ENCODE measurements around the gene CBX8. TPM values are rescaled to one million over a fixed set of nuclear protein-coding genes. Genes with fewer than 3 reads are reported as not detected.

The CBX8 gene
- total RNA-seq, 4 donors from 2014 or later = 0.84 to 4.2 (median 0.87) TPM; not detected in 1

DNA sequence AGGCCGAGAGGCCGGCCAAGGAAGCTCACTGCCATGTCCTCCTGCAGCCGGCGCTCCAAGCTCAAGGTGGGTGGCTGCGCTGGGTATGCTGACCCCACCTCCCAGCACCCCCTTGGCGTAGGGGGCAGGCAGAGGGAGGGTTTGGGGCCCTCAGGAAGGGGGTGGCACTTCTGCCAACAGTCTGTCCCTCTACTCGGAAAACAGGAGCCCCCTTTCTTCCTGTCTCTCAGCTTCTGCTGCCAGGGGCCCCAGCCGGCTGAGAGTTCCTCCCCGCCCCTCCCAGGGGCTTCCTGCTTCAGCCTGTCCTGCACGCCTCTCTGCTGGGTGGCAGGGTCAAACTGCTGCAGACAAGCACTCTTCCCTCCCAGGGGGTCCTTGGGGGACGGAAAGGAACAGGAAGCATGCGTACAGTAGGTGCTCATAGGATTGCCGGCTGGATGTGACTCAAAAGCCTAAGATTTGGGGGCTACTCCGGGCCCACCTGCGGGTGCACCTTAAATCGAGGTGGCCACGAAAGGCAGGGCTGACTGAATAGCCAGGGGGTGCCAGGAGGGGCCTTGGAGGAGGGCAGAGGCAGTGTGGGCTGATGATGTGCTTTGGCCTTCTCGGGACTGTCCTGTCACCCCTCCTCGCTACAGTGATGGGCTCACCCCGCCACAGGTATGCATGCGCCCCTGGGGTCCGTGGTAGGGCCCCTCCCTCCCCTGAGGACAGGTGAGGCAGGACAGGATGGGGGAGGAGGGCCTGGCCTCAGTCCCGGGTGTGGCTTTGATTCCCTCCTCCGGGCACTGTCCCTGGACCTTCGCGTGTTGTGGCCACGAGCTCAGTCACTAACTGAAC lies 14.9 kb downstream of the CBX8 start:
- H3K36me3 ChIP-seq = peaks cover 0 to 34% (median 0%) of the 10 kb centered on the region in 3 donors
- H3K4me1 ChIP-seq = peaks cover 0 to 20% (median 4%) of the 10 kb centered on the region in 4 donors
- H3K9me3 ChIP-seq = no peaks in the 10 kb centered on the region
- TF ChIP-seq EP300 (IDR thresholded peaks at IDR 0.05) (no peak), POLR2A (IDR thresholded peaks at IDR 0.05) (no peak)
- no peak for DNase-seq (ENCODE audit: low spot score in 2 of 2)
- H3K27me3 ChIP-seq = peaks cover 4 to 49% of the 10 kb centered on the region in 2 donors
- WGBS, 2 donors = 77 to 84% methylated on average over 24 to 26 of the region's 27 CpGs
- no peak overlapping the region for H3K4me3 ChIP-seq
- H3K27ac ChIP-seq = no peak overlapping the region

DNA sequence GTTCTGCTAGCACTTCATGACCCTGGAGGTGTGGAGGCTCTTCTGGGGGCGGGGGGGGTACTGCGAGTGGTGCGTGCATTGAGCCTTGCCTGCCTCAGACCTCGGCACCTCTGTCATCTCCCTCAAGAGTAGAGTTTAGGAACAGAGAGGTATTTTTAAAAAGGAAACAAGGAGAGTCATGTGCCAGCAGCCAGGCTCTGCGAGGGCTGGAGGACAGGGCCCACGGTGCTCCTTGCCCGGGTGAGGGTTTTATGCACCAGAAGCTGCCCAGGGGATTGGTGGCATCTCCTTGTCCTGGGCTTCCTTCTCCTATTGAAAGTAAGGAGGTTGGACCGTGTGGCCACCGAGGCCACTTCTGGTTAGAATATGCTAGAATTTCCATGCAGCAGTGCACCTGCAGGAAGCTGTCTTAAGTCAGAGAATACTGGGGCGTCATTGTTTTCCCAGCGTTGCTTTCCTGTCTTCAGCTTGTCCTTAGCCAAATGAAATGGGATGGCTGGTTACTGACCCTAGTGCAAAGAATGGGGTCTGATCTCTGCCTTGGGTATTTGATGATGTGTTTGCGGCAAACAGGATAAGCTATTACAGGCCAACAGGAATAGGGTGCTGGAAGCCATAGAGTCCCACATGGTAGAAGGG lies 15.7 kb downstream of the CBX8 start:
- Histone ChIP-seq H3K9me3 (no peaks in the 10 kb centered on the region), H3K4me3 (no peak overlapping the region), H3K36me3 (peaks cover 0 to 34% (median 0%) of the 10 kb centered on the region in 3 donors), H3K4me1 (peaks cover 0 to 26% (median 4%) of the 10 kb centered on the region in 4 donors), H3K27me3 (peaks cover 4 to 49% of the 10 kb centered on the region in 2 donors), H3K27ac (no peak overlapping the region)
- DNase-seq (ENCODE audit: low spot score in 2 of 2) = no peak
- TF ChIP-seq, protein P1, sequence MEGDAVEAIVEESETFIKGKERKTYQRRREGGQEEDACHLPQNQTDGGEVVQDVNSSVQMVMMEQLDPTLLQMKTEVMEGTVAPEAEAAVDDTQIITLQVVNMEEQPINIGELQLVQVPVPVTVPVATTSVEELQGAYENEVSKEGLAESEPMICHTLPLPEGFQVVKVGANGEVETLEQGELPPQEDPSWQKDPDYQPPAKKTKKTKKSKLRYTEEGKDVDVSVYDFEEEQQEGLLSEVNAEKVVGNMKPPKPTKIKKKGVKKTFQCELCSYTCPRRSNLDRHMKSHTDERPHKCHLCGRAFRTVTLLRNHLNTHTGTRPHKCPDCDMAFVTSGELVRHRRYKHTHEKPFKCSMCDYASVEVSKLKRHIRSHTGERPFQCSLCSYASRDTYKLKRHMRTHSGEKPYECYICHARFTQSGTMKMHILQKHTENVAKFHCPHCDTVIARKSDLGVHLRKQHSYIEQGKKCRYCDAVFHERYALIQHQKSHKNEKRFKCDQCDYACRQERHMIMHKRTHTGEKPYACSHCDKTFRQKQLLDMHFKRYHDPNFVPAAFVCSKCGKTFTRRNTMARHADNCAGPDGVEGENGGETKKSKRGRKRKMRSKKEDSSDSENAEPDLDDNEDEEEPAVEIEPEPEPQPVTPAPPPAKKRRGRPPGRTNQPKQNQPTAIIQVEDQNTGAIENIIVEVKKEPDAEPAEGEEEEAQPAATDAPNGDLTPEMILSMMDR (IDR thresholded peaks at IDR 0.05) = no peak
- no peak for TF ChIP-seq EP300 (IDR thresholded peaks at IDR 0.05)
- no peak for TF ChIP-seq POLR2A (IDR thresholded peaks at IDR 0.05)
- 80 to 86% methylated on average over 11 to 12 of the region's 12 CpGs for WGBS, 2 donors

DNA sequence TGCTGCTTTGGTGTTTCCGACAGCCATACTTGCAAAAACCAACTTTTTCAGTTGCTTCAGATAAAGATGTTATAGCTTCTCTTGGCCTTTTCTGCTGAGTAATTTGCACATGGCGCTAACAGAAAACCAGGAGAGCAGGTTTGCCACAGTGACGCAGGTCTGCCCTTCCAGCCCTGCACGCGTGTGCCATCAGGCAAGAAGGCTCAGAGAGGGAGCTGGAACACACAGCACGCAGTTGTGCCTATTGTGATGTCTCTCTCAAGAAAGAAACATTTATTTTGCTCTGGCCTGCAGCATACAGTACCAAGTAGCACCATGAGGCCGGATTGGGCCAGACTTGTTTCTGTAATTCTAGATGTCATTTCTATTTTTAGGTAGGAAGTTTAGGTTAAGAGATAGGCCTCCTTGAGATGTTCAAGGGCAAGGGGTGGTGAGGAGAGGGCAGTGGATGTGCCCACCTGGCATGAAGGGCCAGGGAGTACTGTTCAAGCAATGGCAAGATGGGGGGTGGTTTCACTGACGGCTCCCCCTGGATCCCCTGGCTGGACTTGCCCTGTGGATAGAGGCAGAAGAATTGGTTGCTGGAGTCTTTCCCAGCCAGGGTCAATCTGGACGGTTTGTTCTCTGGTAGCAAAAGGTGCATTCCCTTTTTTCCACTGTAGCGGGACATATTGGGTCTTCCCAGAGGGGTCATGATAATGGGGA lies 17.1 kb downstream of the CBX8 start:
- Histone ChIP-seq H3K9me3 (no peaks in the 10 kb centered on the region), H3K27me3 (peaks cover 4 to 48% of the 10 kb centered on the region in 2 donors), H3K36me3 (peaks cover 0 to 25% (median 0%) of the 10 kb centered on the region in 3 donors), H3K4me3 (no peak overlapping the region), H3K27ac (no peak overlapping the region), H3K4me1 (peaks cover 0 to 26% (median 4%) of the 10 kb centered on the region in 4 donors)
- 91 to 96% methylated on average over 9 to 10 of the region's 10 CpGs for WGBS, 2 donors
- TF ChIP-seq EP300 (IDR thresholded peaks at IDR 0.05) (no peak), POLR2A (IDR thresholded peaks at IDR 0.05) (no peak)
- TF ChIP-seq, protein P1 (IDR thresholded peaks at IDR 0.05) = no peak
- DNase-seq (ENCODE audit: low spot score in 2 of 2) = no peak

DNA sequence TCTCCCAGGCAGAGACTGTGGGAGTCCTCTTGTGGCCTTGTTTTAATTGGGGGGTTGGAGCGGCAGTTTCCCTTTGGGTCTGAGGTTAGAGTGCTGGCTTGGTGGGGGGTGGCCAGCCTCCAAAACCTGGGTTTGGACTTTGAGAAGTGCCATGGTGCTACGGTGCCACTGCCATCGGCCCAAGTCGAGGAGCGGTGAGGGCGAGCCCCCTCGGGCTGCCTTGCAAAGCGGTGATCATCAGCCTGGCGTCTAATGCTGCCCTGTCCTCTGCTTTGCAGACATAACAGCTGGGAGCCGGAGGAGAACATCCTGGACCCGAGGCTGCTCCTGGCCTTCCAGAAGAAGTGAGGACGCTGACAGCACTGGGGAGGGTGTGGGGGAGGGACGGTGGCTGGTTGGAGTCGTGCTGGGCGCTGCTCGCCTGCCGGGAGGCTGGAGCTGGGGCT lies 17.8 kb downstream of the CBX8 start:
- DNase-seq (ENCODE audit: low spot score in 2 of 2) = no peak
- WGBS, 2 donors = 42 to 50% methylated on average over 10 to 17 of the region's 17 CpGs
- Histone ChIP-seq H3K4me1 (peaks cover 0 to 26% (median 4%) of the 10 kb centered on the region in 4 donors), H3K27me3 (peaks cover 4 to 50% of the 10 kb centered on the region in 2 donors), H3K27ac (peak overlapping the region in 2 of 4 donors; percentile 55 to 83), H3K4me3 (peak overlapping the region in 2 of 4 donors; percentile 51 to 80), H3K36me3 (peaks cover 0 to 18% (median 0%) of the 10 kb centered on the region in 3 donors), H3K9me3 (no peaks in the 10 kb centered on the region)
- TF ChIP-seq, protein P1 (IDR thresholded peaks at IDR 0.05) = no peak
- TF ChIP-seq POLR2A (IDR thresholded peaks at IDR 0.05) (no peak), EP300 (IDR thresholded peaks at IDR 0.05) (no peak)

DNA sequence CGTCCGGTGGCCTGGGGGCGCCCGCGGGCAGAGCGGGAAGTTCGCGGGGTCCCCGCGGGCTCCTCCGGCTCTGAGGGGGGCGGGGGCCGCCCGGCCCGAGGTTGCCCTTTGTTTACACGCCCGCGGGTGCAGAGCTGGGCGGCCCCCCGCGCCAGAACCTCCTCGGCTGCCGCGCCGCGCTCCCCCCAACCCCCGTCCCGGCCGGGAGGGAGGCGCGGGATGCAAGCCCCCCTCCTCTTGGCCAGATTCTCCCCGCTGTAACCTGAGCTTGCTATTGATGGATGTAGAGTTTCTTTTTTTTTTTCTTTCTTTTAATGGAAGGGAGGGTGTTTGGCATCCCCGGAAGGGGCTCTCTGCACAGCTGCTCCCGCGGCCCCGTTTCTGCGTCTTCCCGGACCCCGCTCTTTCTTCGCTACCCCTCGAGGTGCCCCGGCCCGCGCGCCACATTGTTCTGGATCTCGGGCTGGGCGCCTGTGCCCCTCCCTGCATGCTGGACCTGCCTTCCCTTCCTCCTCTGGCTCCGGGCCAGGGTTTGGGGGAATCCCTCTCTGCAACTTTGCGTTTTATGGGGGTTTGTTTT lies 18.3 kb downstream of the CBX8 start:
- H3K4me3 ChIP-seq = peak overlapping the region; percentile 51 to 80 (median 60)
- peaks cover 4 to 55% of the 10 kb centered on the region in 2 donors for H3K27me3 ChIP-seq
- H3K9me3 ChIP-seq = no peaks in the 10 kb centered on the region
- no peak for TF ChIP-seq EP300 (IDR thresholded peaks at IDR 0.05)
- TF ChIP-seq, protein P1 (IDR thresholded peaks at IDR 0.05) = no peak
- no peak for TF ChIP-seq POLR2A (IDR thresholded peaks at IDR 0.05)
- H3K36me3 ChIP-seq = peaks cover 0 to 13% (median 0%) of the 10 kb centered on the region in 3 donors
- 4% methylated on average over 30 to 38 of the region's 49 CpGs for WGBS, 2 donors
- H3K27ac ChIP-seq = peak overlapping the region; percentile 49 to 83 (median 66)
- peaks cover 0 to 26% (median 4%) of the 10 kb centered on the region in 4 donors for H3K4me1 ChIP-seq
- no peak for DNase-seq (ENCODE audit: low spot score in 2 of 2)
